Mesothelial cell of epicardium (in vitro differentiated cells): ENCODE data around the gene DCN. TPM values are rescaled to one million over a fixed set of nuclear protein-coding genes. Genes with fewer than 3 reads are reported as not detected.

Experiments used
- DNase-seq, 2 experiments: peaks; one replicate each; pipeline ENCODE4 v3.0.0; 2021; ENCODE audit warnings: low spot score in 2 of 2; ENCODE audit not compliant: unreplicated experiment in 2 of 2
- H3K27ac Mint-ChIP-seq: 2 replicates; pipeline ENCODE4 v1.8.0; 2021; ENCODE audit warnings: mixed read lengths
- H3K27me3 Mint-ChIP-seq: 2 replicates; pipeline ENCODE4 v1.8.0; 2021; ENCODE audit warnings: low read depth, mixed read lengths
- H3K36me3 Mint-ChIP-seq: 2 replicates; pipeline ENCODE4 v1.8.0; 2021; ENCODE audit warnings: mixed read lengths
- H3K4me1 Mint-ChIP-seq: 2 replicates; pipeline ENCODE4 v1.8.0; 2021; ENCODE audit warnings: mixed read lengths
- H3K4me3 Mint-ChIP-seq: 2 replicates; pipeline ENCODE4 v1.8.0; 2021; ENCODE audit warnings: mild to moderate bottlenecking, moderate library complexity, mixed read lengths
- H3K9me3 Mint-ChIP-seq: 2 replicates; pipeline ENCODE4 v1.8.0; 2021; ENCODE audit warnings: mixed read lengths
- total RNA-seq: library from RNA; stranded (reverse); gene quantifications from 3 replicates; pipeline ENCODE4 v1.2.1, GENCODE V29; 2021
- TF ChIP-seq, protein P1 (sequence below): fragments of 200-600 bp; sonication (generic); IDR thresholded peaks from one replicate; pipeline ENCODE4 v1.5.0; 2021; ENCODE audit warnings: antibody characterized with exemption; ENCODE audit not compliant: unreplicated experiment

DCN gene
- total RNA-seq, 1 donor from 2014 or later: 1,349 TPM

DNA sequence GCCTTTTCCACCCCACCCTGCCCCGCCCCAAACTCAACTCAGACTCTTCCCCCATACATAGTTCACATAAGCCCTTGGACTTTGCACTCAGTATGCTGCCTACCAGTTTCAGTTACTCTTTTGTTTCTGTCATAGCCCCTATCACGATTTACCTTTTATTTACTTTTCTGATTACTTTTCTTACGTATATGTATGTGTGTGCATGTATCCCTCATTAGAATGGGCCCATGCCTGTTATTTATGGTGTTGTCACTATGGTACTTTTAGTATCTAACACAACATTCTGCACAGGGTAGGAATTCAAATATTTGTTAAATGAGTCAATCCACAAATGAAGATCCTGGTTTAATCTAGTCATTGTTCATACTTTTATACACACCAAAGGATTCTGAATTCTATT is 54.9 kb downstream of the DCN start:
- Mint-ChIP-seq H3K9me3 (peaks cover 18% of the 10 kb centered on the region), H3K4me1 (peaks cover 11% of the 10 kb centered on the region), H3K27ac (peak overlapping the region; percentile 7), H3K27me3 (no peaks in the 10 kb centered on the region), H3K4me3 (no peak overlapping the region), H3K36me3 (no peaks in the 10 kb centered on the region)
- TF ChIP-seq, protein P1, sequence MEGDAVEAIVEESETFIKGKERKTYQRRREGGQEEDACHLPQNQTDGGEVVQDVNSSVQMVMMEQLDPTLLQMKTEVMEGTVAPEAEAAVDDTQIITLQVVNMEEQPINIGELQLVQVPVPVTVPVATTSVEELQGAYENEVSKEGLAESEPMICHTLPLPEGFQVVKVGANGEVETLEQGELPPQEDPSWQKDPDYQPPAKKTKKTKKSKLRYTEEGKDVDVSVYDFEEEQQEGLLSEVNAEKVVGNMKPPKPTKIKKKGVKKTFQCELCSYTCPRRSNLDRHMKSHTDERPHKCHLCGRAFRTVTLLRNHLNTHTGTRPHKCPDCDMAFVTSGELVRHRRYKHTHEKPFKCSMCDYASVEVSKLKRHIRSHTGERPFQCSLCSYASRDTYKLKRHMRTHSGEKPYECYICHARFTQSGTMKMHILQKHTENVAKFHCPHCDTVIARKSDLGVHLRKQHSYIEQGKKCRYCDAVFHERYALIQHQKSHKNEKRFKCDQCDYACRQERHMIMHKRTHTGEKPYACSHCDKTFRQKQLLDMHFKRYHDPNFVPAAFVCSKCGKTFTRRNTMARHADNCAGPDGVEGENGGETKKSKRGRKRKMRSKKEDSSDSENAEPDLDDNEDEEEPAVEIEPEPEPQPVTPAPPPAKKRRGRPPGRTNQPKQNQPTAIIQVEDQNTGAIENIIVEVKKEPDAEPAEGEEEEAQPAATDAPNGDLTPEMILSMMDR: no peak
- DNase-seq: no peak

DNA sequence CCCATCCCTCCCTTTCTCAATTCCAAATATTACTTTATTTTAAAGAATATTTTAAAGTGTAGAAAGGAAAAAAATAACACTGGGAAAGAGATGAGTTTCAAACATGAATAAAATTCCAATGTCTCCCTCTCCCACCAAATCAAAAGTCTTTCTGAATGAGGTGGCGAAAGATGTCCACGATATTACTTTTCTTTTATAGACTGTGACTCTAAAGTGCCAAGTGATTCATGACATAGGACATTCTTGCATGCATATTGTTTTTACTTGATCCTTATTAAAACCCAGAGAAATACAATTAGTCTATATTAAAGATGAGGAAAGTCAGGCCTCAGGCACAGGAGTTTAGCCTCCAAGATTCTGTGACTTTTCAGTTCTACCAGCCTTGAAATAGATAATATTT is 55.3 kb downstream of the DCN start:
- Mint-ChIP-seq H3K4me1 (peaks cover 7% of the 10 kb centered on the region), H3K36me3 (peaks cover 3% of the 10 kb centered on the region), H3K27me3 (no peaks in the 10 kb centered on the region), H3K4me3 (no peak overlapping the region), H3K9me3 (peaks cover 21% of the 10 kb centered on the region), H3K27ac (no peak overlapping the region)
- TF ChIP-seq, protein P1: no peak
- no peak for DNase-seq

DNA sequence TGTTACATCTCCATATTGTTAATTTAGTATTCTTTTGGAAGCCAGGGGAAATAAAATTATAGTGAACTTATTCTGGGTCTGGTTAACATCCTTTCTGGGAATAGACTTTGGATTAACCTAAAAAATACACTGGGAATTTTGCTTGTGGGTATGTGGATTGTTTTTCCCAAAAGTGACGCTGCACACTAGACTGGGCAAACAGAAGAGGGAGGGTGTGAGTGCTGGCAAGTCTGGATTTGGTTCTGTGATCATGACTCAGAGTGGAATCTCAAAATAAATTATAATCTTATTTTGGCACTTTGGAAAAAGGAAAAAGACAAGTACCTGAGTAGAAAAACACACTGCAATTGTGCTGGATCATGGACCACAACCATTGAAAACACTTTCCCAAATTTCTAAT is 56.1 kb downstream of the DCN start:
- H3K27me3 Mint-ChIP-seq: no peaks in the 10 kb centered on the region
- no peak overlapping the region for H3K27ac Mint-ChIP-seq
- no peak overlapping the region for H3K4me3 Mint-ChIP-seq
- peaks cover 3% of the 10 kb centered on the region for H3K36me3 Mint-ChIP-seq
- H3K4me1 Mint-ChIP-seq: peaks cover 4% of the 10 kb centered on the region
- TF ChIP-seq, protein P1: no peak
- H3K9me3 Mint-ChIP-seq: peaks cover 22% of the 10 kb centered on the region
- no peak for DNase-seq

DNA sequence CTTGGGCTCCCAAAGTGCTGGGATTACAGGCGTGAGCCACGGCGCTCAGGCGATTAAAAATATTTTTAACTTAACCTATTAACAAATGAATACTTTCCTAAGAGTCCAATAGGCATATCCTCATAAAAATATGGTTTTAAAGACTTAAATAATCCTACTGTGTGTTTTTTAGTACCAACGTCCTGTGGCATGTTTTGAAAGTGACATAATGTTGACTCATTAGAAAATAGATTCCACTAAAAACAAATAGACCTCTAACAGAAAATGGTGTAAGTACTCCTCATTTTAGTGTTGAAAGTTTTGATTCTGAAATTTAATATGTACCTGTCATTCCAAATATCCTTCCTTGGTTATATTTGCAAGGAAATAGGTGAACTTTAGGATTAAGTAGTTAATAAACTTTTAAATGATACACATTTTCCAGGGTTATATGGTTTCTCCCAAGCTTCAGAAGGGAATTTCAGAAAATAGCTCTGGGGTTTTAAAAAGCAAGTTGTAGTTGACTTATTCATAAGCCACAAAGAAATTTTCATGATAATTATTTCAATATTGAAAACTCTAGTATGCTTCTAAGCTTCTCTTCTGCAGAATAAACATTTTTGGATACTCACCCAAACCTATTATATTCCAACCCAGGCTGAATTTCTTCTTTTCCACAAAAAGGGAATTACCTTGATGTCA is 59.2 kb downstream of the DCN start:
- no peak overlapping the region for H3K4me3 Mint-ChIP-seq
- DNase-seq: no peak
- H3K4me1 Mint-ChIP-seq: peaks cover 21% of the 10 kb centered on the region
- peaks cover 22% of the 10 kb centered on the region for H3K9me3 Mint-ChIP-seq
- peaks cover 3% of the 10 kb centered on the region for H3K36me3 Mint-ChIP-seq
- H3K27ac Mint-ChIP-seq: no peak overlapping the region
- no peaks in the 10 kb centered on the region for H3K27me3 Mint-ChIP-seq
- TF ChIP-seq, protein P1: no peak

DNA sequence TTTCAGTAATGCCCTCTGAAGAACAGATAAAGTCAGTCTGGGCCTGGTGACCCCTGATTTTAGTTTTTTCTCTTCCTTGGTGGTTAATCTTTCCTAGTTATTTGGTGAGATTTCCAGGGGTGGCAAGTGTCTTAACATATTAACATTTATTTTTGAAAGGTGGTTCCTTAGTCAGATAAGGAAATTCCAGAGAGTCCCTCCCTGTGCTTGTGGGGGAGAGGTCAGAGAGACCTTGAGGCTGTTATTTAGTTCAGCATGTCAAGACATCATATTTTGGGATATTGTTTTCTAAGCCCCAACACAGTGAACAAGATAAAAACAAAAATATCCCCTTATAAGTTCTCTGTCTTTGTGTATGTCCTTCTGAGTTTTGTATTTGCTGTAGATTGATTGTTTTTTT is 61.8 kb downstream of the DCN start:
- Mint-ChIP-seq H3K4me1 (peaks cover 18% of the 10 kb centered on the region), H3K36me3 (peaks cover 3% of the 10 kb centered on the region), H3K4me3 (no peak overlapping the region), H3K27me3 (no peaks in the 10 kb centered on the region), H3K9me3 (peaks cover 19% of the 10 kb centered on the region), H3K27ac (peak overlapping the region; percentile 84)
- TF ChIP-seq, protein P1: no peak
- DNase-seq: no peak
